ENCODE measurements around the gene VMP1. TPM values are rescaled to one million over a fixed set of nuclear protein-coding genes. Genes with fewer than 3 reads are reported as not detected.
A peak's percentile ranks its signal among the peaks of the same experiment; 100 is the strongest.

The VMP1 gene
- 100 to 1,000 TPM in 1 of 4 donors, 10 to 100 TPM in 3; 48.3 to 108 (median 72.4) TPM for total RNA-seq

DNA sequence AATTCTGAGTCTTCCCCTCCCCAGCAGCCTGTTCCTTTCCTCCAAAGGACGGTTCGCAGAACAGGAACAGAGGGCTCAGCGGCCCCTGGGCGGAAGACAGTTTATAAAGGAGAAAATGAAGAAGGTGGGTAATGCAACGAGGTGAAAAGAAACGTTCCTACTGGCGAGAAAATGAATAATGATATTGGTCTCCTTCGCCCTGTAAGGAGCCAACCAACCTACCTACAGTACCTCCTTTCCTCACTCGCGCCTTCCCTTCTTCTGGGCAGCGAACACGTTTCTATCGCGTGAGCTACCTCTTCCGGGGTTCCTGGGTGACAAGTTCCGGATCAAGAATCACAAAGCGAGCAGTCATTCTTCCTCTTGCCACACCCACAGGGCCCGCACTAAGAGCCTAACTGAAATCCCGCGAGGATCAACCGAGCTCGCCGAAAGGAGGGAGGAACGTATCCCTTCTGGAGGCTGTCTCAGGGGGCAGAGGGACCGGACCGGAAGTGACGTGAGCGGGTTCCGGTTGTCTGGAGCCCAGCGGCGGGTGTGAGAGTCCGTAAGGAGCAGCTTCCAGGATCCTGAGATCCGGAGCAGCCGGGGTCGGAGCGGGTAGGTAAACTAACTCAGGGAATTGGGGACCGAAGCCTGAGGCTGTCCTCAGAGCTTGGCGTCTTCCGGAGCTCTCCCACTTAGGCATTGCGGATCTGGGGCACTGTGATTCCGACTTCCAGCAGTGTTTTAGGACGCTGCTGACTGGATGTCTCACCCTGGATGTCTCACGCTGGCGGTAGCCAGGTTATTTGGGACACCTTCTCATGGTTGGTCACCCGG is at the start of gene VMP1, which contains the start of gene PTRH2:
Gene VMP1 (plus strand): TSS at position 506 of the 822 bp plus-strand sequence. CDS start 23,793 bp downstream, outside the sequence.
Gene PTRH2 (minus strand): TSS at position 282 of the 822 bp plus-strand sequence. CDS start 9,452 bp downstream, outside the sequence.
- peak within 1 kb of the TSS; percentile 89 for H3K27ac ChIP-seq
- peak within 1 kb of the TSS; percentile 63 for H3K4me3 ChIP-seq
- no peaks in the 10 kb centered on the region for H3K27me3 ChIP-seq
- TF ChIP-seq, protein P1, sequence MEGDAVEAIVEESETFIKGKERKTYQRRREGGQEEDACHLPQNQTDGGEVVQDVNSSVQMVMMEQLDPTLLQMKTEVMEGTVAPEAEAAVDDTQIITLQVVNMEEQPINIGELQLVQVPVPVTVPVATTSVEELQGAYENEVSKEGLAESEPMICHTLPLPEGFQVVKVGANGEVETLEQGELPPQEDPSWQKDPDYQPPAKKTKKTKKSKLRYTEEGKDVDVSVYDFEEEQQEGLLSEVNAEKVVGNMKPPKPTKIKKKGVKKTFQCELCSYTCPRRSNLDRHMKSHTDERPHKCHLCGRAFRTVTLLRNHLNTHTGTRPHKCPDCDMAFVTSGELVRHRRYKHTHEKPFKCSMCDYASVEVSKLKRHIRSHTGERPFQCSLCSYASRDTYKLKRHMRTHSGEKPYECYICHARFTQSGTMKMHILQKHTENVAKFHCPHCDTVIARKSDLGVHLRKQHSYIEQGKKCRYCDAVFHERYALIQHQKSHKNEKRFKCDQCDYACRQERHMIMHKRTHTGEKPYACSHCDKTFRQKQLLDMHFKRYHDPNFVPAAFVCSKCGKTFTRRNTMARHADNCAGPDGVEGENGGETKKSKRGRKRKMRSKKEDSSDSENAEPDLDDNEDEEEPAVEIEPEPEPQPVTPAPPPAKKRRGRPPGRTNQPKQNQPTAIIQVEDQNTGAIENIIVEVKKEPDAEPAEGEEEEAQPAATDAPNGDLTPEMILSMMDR (IDR thresholded peaks at IDR 0.05) = no peak
- TF ChIP-seq POLR2A (IDR thresholded peaks at IDR 0.05) = peak in 1 of 2 donors; percentile 80
- TF ChIP-seq EP300 (IDR thresholded peaks at IDR 0.05) = no peak
- TF ChIP-seq POLR2AphosphoS5 (IDR thresholded peaks at IDR 0.05) = peak; percentile 45 to 70 (median 66)
- DNase-seq (ENCODE audit: low spot score in 2 of 2) = peak; percentile 99
- H3K36me3 ChIP-seq = no peaks in the 10 kb centered on the region
- 0% methylated on average over 45 of the region's 45 CpGs for WGBS
- peaks cover 40% of the 10 kb centered on the region for H3K4me1 ChIP-seq
- H3K9me3 ChIP-seq = no peaks in the 10 kb centered on the region

DNA sequence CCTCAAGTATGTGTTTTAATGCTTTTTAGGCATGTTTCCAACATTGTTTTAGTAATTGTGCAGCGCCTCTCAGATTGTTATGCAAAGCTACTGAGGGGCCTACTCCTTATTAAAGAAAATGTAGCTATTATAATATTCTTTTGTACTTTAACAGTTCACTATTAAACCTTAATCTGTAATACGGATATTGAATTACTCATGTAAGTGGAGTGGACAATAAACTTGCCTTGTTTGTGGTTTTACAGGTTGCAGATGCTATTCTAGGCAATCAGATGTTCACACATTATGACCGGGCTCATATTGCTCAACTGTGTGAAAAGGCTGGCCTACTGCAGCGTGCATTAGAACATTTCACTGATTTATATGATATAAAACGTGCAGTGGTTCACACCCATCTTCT is 41.2 kb upstream of the VMP1 start:
- no peak for TF ChIP-seq POLR2AphosphoS5 (IDR thresholded peaks at IDR 0.05)
- TF ChIP-seq, protein P1 (IDR thresholded peaks at IDR 0.05) = no peak
- no peak for TF ChIP-seq POLR2A (IDR thresholded peaks at IDR 0.05)
- TF ChIP-seq EP300 (IDR thresholded peaks at IDR 0.05) = no peak
- Histone ChIP-seq H3K36me3 (peaks cover 93% of the 10 kb centered on the region), H3K4me3 (no peak overlapping the region), H3K9me3 (no peaks in the 10 kb centered on the region), H3K27me3 (no peaks in the 10 kb centered on the region), H3K27ac (no peak overlapping the region), H3K4me1 (no peaks in the 10 kb centered on the region)
- no peak for DNase-seq (ENCODE audit: low spot score in 2 of 2)
- 78% methylated on average over 5 of the region's 5 CpGs for WGBS

- H3K27ac ChIP-seq = no peak overlapping the region
- H3K36me3 ChIP-seq = peaks cover 89% of the 10 kb centered on the region
- no peak for DNase-seq (ENCODE audit: low spot score in 2 of 2)
- H3K4me1 ChIP-seq = no peaks in the 10 kb centered on the region
- WGBS = 50% methylated on average over 3 of the region's 3 CpGs
- no peaks in the 10 kb centered on the region for H3K27me3 ChIP-seq
- no peaks in the 10 kb centered on the region for H3K9me3 ChIP-seq
- H3K4me3 ChIP-seq = no peak overlapping the region
- no peak for TF ChIP-seq POLR2AphosphoS5 (IDR thresholded peaks at IDR 0.05)
- TF ChIP-seq, protein P1 (IDR thresholded peaks at IDR 0.05) = no peak
Observed at GRCh38 chr17:59668816-59669215, 38.6 kb upstream of the VMP1 start.

DNA sequence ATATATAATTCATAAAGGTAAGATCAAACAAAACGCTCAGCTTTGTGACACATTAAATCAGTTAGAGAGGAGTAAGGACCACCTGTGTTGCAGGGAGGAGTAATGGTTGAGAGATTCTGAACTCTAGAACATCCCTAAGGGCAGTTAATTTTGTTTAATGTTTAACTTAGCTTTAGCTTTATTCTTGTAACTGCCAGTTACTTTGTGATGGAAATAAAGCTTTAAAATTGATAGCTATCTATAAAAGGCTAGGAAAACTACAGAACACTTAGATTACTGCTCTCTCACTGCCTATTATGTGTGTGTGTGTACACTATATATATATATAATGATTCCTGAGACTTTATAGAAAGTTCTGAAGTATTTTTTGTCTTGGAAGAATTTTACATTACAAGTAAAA is 38.0 kb upstream of the VMP1 start:
- 79% methylated on average over 1 of the region's 1 CpG for WGBS
- Histone ChIP-seq H3K4me3 (no peak overlapping the region), H3K27me3 (no peaks in the 10 kb centered on the region), H3K27ac (no peak overlapping the region), H3K4me1 (no peaks in the 10 kb centered on the region), H3K36me3 (peaks cover 90% of the 10 kb centered on the region), H3K9me3 (no peaks in the 10 kb centered on the region)
- DNase-seq (ENCODE audit: low spot score in 2 of 2) = no peak
- no peak for TF ChIP-seq POLR2A (IDR thresholded peaks at IDR 0.05)
- no peak for TF ChIP-seq EP300 (IDR thresholded peaks at IDR 0.05)
- TF ChIP-seq, protein P1 (IDR thresholded peaks at IDR 0.05) = no peak
- TF ChIP-seq POLR2AphosphoS5 (IDR thresholded peaks at IDR 0.05) = no peak

GRCh38 chr17:59669944-59670343 is 37.5 kb upstream of the VMP1 start:
- H3K27me3 ChIP-seq = no peaks in the 10 kb centered on the region
- H3K4me3 ChIP-seq = no peak overlapping the region
- no peak overlapping the region for H3K27ac ChIP-seq
- H3K4me1 ChIP-seq = no peaks in the 10 kb centered on the region
- TF ChIP-seq, protein P1 (IDR thresholded peaks at IDR 0.05) = no peak
- TF ChIP-seq EP300 (IDR thresholded peaks at IDR 0.05) (no peak), POLR2AphosphoS5 (IDR thresholded peaks at IDR 0.05) (no peak), POLR2A (IDR thresholded peaks at IDR 0.05) (no peak)
- H3K9me3 ChIP-seq = no peaks in the 10 kb centered on the region
- 97% methylated on average over 1 of the region's 1 CpG for WGBS
- DNase-seq (ENCODE audit: low spot score in 2 of 2) = no peak
- peaks cover 88% of the 10 kb centered on the region for H3K36me3 ChIP-seq

All from suprapubic skin (tissue), 4 donors.